Stimulated activated CD4-positive, alpha-beta T cell treated with anti-CD3 and anti-CD28 coated beads, Interleukin-15, amount 100 ng/mL, for 48 hours (primary cell): ENCODE measurements around the gene PPP3CB.

Experiments
- DNase-seq, 2 donors: peaks; one replicate each; pipeline ENCODE4 v3.0.0-alpha.2; 2020; ENCODE audit warnings: low read depth in 2 of 2

PPP3CB gene

DNA sequence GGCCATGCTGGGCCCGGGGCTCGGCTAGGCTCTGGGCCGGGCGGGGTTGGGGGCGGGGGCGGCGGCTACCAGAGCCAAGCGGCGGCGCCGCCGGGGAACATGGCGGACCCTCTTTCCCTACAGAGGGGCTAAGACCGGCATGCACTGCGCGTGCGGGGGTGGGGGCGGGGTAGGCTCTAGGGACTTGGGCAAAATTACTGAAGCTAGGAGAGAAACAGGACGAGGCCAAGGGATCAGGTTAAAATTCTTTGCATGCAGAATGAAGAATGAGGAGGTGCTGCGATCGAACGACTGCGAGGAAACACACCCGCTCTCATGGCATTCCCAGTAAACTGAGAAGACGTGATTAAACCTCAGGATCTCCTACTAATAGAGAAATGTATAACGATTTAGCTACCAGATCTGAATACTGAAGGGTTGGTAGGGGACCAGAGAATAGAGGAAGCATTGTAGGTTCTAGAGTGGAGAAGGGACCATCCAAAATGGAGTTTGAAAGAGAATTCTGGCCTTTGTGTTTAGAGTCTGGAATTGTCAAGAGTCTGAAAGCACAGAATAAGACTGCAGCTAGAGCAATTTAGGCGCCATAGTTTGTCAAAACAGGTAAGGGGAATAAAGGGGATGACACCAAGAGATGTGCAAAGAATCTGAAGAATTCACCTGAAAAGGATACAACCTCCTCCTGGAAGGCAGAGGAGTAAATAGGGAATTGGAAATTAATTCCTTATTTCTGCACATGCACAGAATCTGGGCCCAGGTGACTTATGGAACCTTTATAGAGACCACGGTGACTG, at the start of gene PPP3CB:
Gene PPP3CB (minus strand): TSS at position 141 of the 791 bp plus-strand sequence. CDS start 135 bp downstream, at position 6.
- peak; percentile 86 to 87 for DNase-seq

DNA sequence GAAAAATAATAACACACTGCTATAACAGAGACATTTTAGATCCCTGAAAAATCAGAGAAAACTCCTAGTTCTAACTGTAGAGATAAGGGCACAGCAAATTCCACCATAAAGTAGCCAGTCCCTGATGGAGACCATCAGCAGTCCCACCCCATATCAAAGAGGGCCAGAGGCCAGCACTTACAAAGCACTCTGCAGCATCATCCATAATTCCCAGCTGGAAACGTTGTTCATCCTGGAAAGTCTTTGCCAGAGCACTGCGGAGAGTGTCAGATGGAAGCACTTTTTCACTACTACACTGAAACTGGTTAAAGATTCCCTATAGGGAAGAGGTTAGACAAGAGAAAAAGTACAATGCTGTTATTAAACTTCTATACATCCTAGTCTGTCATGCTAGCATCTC, 49.5 kb upstream of the PPP3CB start:
- no peak for DNase-seq

DNA sequence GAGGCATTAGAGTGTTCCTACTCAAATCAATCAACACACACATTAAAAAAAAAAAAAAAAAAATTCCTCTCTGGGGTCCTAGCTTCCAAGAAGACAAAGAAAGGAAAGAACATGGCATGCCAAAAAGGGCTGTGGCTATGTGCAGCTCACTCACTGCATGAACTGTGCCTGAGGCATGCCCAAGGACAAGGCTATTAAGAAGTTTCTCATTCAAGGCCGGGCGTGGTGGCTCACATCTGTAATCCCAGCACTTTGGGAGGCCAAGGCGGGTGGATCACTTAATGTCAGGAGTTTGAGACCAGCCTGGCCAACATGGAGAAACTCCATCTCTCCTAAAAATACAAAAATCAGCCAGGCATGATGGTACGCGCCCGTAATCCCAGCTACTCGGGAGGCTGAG, 41.9 kb upstream of the PPP3CB start:
- DNase-seq: no peak

DNA sequence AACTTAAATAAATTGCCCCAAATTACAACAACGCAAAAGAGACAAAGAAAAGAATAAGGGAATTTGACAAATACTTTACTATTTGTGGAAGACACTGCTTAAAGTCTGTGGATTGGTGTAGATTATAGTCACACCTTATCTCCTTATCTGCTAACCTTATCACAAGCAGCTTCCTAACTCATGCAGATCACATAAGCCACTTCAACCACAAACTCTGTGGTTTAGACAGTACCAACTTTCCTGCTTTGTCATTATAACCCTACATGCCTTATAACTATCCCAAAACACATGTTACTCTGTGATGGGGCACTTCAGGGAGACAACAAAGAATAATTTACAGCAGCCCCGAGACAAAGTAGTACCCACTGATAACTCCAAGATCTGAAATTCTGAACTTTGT, 41.5 kb upstream of the PPP3CB start:
- no peak for DNase-seq

DNA sequence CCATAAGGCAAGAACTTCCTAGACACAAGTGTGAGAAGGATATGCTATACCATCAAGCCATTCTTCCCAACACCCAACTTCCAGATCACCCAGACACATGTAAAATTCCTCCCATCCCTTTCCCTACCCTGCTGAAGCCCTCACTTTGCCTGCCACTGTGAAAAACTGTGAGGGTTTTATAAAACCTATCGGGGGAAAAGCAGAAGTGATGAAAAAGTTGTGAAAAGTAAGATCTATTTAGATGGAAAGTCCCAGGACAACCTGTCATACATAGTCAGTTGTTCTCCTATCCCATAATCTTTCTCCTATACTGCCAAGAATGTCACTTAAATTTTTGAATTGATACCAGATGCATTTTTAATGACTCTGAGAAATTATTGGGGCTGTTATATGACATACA, 39.0 kb upstream of the PPP3CB start:
- DNase-seq: no peak

DNA sequence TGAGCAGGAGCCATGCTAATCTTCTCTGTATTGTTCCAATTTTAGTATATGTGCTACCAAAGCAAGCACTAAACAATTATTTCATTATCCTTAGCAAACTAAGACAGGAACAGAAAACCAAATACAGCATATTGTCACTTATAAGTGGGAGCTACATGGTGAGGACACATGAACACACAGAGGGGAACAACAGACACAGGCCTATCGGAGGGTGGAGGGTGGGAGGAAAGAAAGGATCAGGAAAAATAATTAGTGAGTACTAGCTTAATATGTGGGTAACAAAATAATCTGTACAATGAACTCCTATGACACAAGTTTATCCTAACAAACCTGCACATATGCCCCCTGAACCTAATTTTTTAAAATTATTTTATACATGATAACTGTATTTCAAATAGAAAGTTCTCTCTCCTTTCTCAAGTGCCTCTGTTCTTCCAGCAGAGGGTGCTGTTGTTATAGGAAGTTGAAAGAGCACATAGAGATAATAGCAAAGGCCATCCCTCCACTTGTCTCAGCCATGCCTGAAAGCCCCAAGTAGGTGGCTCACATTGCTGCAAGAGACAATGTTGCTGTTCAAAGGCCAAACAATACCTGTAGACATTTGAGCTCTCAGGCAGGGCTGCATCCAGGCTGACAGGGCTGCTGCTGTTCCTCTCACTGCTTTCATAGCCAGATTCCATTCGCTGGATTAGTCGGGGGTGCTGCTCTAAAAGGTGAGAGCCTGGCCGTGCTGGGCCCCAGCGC, 33.4 kb upstream of the PPP3CB start:
- DNase-seq: peak in 1 of 2 donors; percentile 10

DNA sequence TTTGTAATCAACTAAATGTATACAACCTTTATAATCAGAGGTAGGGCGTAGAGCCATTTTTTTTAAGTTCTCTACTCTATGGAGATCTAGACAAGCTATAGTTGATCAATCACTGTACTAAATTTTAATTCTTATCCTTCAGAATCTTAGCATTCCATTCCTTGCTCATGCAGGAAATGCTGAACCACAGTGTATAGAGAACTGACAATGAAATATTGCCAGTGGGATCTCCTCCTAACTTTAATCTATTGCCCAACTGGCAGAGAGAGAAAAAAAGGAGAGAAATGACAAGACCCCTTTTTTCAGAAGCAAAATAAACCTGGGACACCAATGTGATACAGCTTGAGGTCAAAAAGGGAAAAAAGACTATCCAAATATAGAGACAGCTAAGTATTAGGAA, 26.4 kb upstream of the PPP3CB start:
- no peak for DNase-seq

DNA sequence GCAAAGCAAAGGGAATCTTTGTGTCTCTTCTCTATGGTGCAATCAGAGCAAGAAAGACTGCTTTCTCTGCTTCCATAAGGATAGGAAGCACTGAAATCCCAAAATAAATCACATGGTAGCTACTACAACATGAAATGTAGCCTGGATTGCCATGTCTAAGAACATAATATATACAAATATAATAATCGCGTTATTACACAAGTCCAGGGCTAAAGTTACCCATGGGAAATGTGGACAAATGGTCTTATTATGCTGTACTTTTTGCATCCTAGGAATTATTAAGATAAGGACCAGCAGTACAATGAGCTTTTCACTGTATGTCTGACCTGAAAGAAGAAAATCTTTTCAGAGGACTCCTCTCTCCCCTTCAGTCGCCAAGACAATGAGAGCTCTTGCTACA, 23.5 kb upstream of the PPP3CB start:
- DNase-seq: no peak

DNA sequence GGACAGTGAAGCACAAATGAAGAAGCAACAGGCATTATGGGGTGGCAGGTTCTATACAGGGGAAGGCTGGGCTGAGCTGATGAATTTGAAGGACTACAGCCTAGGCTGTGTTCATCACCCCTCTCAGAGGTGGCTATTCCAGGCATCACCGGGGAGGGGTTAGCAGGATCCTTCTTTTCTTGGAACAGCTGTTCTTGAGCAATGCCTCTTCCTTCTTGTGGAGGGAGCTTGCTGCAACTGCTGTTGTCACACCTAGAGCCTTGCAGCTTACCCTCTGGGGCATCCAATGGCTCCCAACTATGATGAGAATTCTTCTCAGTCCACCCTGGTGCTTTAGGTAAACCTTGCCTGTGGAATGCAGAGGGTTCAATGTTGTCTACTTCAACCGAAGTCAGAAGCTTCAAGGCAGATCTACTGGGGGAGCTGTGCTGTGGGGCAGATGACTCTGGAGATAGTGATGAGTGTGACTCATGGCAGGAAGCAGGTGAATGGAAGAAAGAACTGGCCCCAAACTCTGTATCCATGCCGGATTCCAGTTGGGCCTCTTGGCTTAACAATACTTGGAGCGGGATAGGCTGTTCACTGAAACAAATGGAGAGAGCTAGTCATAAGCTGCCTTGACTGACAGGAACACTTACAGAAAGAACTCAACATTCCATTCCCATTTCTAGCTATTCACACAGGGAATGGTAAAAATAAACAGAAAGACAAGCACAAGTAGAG, 21.5 kb upstream of the PPP3CB start:
- DNase-seq: no peak

DNA sequence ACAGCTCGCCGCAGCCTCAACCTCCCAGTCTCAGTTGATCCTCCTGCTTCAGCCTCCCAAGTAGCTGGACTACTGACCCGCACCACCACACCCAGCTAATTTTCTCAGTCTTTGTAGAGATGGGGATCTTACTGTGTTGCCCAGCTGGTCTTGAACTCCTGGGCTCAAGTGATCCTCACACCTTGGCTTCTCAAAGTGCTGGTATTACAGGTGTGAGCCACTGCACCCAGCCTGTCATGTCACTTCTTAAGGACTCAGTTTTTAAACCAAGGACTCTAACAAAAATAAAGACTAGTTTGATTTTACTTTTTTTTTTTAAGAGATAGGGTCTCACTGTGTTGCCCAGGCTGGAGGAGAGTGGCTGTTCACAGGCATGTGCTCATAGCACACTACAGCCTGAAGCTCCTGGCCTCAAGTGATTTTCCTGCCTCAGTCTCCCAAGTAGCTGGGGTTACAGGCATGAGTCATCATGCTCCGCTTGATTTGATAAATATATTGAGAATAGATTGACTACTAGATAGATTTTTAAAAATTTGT, 16.5 kb upstream of the PPP3CB start:
- DNase-seq: no peak

DNA sequence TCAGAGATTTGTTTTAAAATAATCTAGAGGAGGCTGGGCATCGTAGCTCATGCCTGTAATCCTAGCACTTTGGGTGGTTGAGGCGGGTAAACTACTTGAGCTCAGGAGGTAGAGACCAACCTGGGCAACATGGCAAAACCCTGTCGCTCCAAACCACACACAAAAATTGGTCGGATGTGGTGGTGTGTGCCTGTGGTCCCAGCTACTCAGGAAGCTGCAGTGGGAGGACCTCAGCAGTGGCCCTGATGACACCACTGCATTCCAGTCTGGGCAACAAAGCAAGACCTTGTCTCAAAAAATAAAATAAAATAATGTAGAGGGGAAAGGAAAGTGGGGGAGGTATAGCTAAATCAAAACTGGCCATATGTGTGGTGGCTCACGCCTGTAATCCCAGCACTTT, 13.9 kb upstream of the PPP3CB start:
- DNase-seq: no peak

DNA sequence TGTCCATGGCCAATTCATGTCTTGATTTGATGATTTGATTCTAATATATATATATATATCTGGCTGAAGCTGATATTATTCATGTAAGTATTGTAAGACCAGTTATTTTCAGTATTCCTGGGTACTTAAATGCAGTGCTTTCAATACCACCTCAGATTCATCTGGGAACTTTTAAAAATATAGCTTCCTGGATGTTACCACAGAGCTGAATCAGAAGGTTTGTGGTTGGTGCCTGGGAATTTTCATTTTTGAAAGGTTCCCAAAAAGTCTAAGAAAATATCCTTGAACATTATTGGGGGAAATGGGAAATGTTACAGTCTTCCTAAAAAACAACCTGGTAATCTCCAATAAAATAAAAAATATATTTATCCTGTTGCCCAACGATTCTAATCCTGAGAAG, 10.7 kb upstream of the PPP3CB start:
- DNase-seq: no peak

DNA sequence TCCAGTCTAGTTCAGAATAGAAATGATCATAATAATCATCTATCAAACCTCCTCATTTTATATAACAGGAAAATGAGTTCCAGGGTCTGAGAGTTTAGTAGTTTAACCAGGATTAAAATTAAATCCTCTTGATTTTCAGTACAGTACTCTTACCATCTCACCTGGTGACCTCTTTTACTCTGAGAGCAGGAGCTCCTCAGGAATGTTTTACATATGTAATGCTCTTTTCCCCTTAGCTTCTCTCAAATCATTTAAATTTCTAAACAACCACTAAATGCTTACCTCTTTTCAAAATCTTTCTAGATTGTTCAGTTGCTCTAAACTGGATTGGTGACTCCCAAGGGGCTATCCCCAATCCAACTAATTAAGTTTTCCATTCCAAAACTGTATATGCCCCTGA, 10.2 kb upstream of the PPP3CB start:
- DNase-seq: no peak

DNA sequence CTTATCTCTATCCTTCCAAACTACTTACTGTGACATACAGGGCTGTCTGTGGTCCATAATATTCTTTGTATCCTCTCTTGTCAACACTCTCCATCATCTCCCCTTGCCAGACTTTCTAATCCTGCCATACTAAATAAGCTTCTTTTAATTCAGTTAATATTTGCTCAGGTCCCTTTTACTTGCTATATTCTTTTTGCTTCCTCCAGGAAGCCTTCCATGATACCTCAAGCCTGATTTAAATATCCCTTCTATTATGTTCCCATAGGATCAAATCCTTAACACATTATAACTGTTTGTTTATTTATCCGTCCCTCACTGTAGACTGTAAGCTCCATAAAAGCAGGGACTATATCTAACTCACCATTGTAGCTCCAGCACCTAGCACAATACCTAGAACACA, 7.2 kb upstream of the PPP3CB start:
- DNase-seq: no peak

DNA sequence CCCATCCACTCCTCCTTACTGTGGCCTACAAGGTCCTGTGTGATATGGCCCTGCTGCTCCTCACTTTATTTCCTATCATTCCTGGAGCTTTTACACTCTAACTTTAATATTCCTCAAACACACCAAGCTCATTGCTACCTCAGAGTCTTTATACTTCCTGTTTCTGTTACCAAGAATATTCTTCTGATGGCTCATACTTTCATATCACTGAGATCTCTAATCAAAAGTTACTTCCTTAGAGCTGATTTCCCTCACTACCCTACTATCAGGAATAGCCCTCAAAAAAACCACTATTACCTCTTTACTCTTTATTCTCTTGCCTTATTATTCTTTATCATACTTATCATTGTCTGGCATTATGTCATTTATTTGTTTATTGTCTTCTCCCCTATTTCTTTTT, 5.8 kb upstream of the PPP3CB start:
- DNase-seq: no peak

DNA sequence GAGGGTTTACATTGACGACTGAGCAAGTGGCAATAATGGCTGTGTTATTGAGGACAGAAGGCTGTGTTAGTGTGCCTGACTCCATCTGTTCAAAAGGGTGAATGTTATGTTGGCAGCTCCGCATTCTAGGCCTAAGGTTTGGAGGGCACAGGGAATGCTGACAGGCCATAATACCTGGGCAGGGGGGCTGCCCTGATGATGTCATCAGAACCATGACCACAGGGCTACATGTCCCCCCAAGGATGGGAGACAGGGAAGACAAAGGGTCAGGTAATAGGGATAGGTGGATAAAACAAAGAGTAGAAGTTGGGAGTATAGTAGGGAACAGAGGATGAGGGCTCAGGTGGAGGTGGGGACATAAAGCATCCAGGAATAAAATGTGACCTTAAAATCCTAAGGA, 1.8 kb upstream of the PPP3CB start:
- no peak for DNase-seq

DNA sequence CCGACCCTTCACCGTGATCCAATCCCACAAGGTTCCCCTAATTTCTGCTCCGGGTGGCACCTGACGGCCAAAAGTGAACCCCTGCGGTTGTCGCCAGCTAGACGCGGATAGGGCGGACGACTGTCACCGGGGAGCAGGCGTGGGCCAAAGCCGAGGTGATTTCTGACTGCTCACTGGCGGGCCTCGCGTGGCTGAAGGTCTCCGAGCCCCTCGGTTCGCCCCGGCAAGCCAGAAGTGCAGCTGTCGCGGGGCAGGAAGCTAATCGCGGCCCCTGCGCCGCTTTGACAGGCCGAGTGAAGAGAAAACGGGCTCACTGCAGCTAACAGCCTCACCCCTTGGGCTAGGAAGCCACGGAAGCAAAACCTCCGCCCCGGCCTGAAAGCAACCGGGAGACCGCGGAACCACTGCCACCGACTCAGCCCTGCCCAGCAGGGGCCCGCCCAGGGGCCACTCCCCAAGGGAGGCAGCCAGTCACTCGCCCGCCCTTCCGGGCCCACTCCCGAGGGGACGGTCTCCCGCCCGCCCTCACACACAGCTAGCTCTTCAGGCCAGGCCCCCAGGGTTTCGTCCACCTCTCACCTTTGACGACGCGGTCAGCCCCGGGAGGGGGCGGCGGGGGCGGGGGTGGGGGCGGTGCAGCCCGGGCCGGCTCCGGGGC, 469 bp downstream of the PPP3CB start:
- peak; percentile 79 to 82 for DNase-seq

DNA sequence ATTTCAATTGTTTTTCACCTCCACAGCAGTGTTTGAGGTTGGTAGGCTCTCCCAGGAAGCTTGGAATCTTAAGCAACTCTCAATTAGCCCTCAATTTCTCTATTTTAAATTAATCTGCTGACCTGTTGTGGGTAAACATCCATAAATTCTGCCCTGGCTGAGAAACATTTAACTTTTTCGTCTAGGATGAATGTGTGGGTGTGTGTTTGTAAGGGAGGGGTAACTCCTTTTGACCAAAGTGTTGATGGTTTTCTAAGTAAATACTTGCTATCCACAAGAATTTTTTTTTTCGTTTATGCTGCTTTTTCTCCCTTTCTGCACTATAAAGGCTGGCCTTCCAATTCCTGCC, 973 bp downstream of the PPP3CB start:
- DNase-seq: no peak

DNA sequence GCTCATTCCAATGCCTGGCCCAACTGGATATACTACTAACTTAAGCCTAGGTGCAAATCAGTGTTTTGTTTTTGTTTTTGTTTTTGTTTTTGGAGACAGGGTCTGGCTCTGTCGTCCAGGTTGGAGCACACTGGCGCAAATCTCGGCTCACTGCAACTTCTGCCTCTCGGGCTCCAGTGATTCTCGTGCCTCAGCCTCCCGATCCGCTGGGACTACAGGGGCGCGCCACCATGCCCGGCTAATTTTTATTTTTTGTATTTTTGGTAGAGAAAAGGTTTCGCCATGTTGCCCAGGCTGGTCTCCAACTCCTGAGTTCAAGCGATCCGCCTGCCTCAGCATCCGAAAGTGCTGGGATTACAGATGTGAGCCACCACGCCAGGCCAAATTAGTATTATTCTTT, 1.6 kb downstream of the PPP3CB start:
- no peak for DNase-seq

DNA sequence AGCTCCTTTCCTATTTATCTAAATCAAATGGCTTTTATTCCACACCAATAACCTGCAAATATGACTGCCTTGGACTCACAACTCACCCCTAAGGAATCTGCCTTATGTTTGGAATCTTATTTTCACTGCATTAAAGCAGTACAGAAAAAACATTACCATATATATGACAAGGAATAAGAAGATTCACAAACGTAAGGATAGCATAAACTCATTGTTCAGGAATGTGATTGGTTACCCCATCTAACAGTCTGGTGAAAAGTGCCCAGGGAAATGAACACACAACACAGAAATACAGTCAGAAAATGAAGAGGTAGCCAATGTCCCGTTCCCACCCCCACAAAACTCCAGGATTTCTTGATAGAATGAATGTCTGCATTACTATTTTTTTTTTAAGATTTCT, 2.0 kb downstream of the PPP3CB start:
- no peak for DNase-seq

DNA sequence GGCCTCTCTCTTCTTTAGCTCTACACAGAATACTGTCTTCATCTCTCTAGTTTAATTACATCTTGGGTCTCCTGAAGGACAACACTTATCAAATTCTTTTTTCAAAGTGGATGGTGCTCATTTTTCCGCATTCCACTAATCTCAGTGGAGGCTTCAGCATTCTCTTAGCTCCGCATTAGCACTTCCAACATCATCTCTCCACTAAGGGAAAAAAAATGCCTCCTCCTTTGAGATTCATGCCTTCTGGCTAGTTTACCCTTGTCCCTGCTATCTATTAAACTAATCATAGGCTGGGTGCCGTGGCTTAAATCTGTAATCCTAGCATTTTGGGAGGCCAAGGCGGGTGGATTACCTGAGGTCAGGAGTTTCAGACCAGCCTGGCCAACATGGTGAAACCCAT, 9.2 kb downstream of the PPP3CB start:
- no peak for DNase-seq

DNA sequence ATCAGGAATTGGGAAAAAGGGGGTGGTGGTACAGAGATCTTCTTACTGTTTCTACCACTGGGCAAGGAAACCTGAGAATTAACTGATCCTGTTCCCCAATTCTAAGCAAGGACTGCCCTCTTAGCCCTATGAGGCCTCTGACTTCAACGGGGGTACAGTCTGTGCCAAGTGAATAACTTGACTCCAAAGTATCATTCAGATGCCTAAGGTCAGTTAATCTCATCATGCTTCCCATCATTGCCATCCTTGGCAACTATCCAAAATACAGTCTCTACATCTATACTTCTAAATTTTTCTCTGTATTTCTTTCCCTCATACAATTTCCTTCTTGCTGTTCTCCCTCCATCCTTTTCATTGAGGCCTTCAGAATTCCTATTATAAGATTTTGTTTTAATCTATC, 10.5 kb downstream of the PPP3CB start:
- no peak for DNase-seq
